Erythroblast (primary cell): ENCODE results near the gene PDGFD.

Experiments used
- GATA1 ChIP-seq: IDR thresholded peaks from 2 replicates; pipeline ENCODE4 v1.6.1; 2011; ENCODE audit warnings: low read depth, mild to moderate bottlenecking, control low read depth, low read length, moderate library complexity
- POLR2A ChIP-seq: IDR thresholded peaks from 2 replicates; pipeline ENCODE4 v1.6.1; 2011; ENCODE audit warnings: mild to moderate bottlenecking, low read length

DNA sequence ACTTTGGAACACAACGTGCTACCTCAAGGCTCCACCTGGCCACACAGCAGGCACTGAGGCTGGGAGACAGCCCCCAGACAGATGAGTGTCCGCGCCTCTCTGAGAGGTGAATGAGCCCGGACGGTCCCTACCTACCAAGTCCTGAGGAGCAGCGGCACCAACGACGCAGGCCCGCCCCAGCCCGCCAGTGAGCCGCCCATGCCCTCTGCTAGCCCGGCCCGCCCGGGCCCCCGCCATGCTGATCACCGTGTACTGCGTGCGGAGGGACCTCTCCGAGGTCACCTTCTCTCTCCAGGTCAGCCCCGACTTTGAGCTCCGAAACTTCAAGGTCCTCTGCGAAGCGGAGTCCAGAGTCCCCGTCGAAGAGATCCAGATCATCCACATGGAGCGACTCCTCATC lies 127.4 kb downstream of the PDGFD start, which contains the start of gene DDI1:
- TF ChIP-seq POLR2A (no peak), GATA1 (no peak)
